Measurements from ENCODE around the gene ARHGEF4. TPM values are rescaled to one million over a fixed set of nuclear protein-coding genes. Genes with fewer than 3 reads are reported as not detected.
"Not testable (repeated sequence)": the region's sequence is repeated elsewhere in the genome, so short reads cannot be mapped to it uniquely, and the experiment has no call there.

ARHGEF4 gene
- total RNA-seq, 2 donors from 2014 or later: 2.8 to 6.5 TPM

GRCh38 chr2:130987519-130988425, 151.1 kb downstream of the ARHGEF4 start:
- Histone ChIP-seq H3K9me3 (no peaks in the 10 kb centered on the region), H3K27me3 (replicated peaks; ENCODE audit: insufficient read depth) (no peaks in the 10 kb centered on the region), H3K36me3 (no peaks in the 10 kb centered on the region), H3K4me1 (ENCODE audit: control insufficient read depth in 1 of 2, low read depth in 2 of 2) (no peaks in the 10 kb centered on the region), H3K27ac (no peak overlapping the region), H3K4me3 (no peak overlapping the region)
- DNase-seq (ENCODE audit: low spot score) (no peak), ATAC-seq (ENCODE audit: insufficient number of reproducible peaks, low FRiP score, low read depth) (no peak)
- TF ChIP-seq CTCF (IDR thresholded peaks at IDR 0.05): no peak

- H3K36me3 ChIP-seq; ATAC-seq (ENCODE audit: insufficient number of reproducible peaks, low FRiP score, low read depth); H3K27me3 ChIP-seq (replicated peaks; ENCODE audit: insufficient read depth); DNase-seq (ENCODE audit: low spot score); H3K27ac ChIP-seq; H3K4me1 ChIP-seq (ENCODE audit: control insufficient read depth in 1 of 2, low read depth in 2 of 2); H3K9me3 ChIP-seq; H3K4me3 ChIP-seq: not testable (repeated sequence)
Measured at GRCh38 chr2:130991446-130991845, 154.7 kb downstream of the ARHGEF4 start.

GRCh38 chr2:130992003-130992402, 155.3 kb downstream of the ARHGEF4 start:
- H3K27ac ChIP-seq; H3K9me3 ChIP-seq; ATAC-seq (ENCODE audit: insufficient number of reproducible peaks, low FRiP score, low read depth); H3K4me3 ChIP-seq; H3K36me3 ChIP-seq; DNase-seq (ENCODE audit: low spot score); H3K27me3 ChIP-seq (replicated peaks; ENCODE audit: insufficient read depth); H3K4me1 ChIP-seq (ENCODE audit: control insufficient read depth in 1 of 2, low read depth in 2 of 2): not testable (repeated sequence)

GRCh38 chr2:130996691-130997090, 160.0 kb downstream of the ARHGEF4 start:
- TF ChIP-seq CTCF (IDR thresholded peaks at IDR 0.05): no peak
- no peaks in the 10 kb centered on the region for H3K27me3 ChIP-seq (replicated peaks; ENCODE audit: insufficient read depth)
- DNase-seq (ENCODE audit: low spot score) (no peak), ATAC-seq (ENCODE audit: insufficient number of reproducible peaks, low FRiP score, low read depth) (no peak)
- no peak overlapping the region for H3K4me3 ChIP-seq
- no peaks in the 10 kb centered on the region for H3K36me3 ChIP-seq
- no peak overlapping the region for H3K27ac ChIP-seq
- H3K9me3 ChIP-seq: no peaks in the 10 kb centered on the region
- no peaks in the 10 kb centered on the region for H3K4me1 ChIP-seq (ENCODE audit: control insufficient read depth in 1 of 2, low read depth in 2 of 2)

GRCh38 chr2:130997198-130997597, 160.5 kb downstream of the ARHGEF4 start:
- no peak overlapping the region for H3K4me3 ChIP-seq
- no peak for ATAC-seq (ENCODE audit: insufficient number of reproducible peaks, low FRiP score, low read depth)
- no peaks in the 10 kb centered on the region for H3K27me3 ChIP-seq (replicated peaks; ENCODE audit: insufficient read depth)
- H3K4me1 ChIP-seq (ENCODE audit: control insufficient read depth in 1 of 2, low read depth in 2 of 2): no peaks in the 10 kb centered on the region
- H3K9me3 ChIP-seq: no peaks in the 10 kb centered on the region
- H3K27ac ChIP-seq: no peak overlapping the region
- TF ChIP-seq CTCF (IDR thresholded peaks at IDR 0.05): no peak
- H3K36me3 ChIP-seq: no peaks in the 10 kb centered on the region
- no peak for DNase-seq (ENCODE audit: low spot score)

- H3K27me3 ChIP-seq (replicated peaks; ENCODE audit: insufficient read depth): no peaks in the 10 kb centered on the region
- no peak overlapping the region for H3K27ac ChIP-seq
- no peak for DNase-seq (ENCODE audit: low spot score)
- no peak for TF ChIP-seq CTCF (IDR thresholded peaks at IDR 0.05)
- no peaks in the 10 kb centered on the region for H3K9me3 ChIP-seq
- H3K4me3 ChIP-seq: no peak overlapping the region
- no peaks in the 10 kb centered on the region for H3K4me1 ChIP-seq (ENCODE audit: control insufficient read depth in 1 of 2, low read depth in 2 of 2)
- no peaks in the 10 kb centered on the region for H3K36me3 ChIP-seq
- ATAC-seq (ENCODE audit: insufficient number of reproducible peaks, low FRiP score, low read depth): no peak
Measured at GRCh38 chr2:130998561-130998960, 161.8 kb downstream of the ARHGEF4 start.

Measured in thoracic aorta (tissue), 2 donors.